HG03571 (cell line): Measurements from ENCODE around the gene PARP1.

Source experiments
- ATAC-seq: cut with Tn5 transposase; IDR thresholded peaks from one replicate; pipeline ENCODE4 v1.9.1; 2021; ENCODE audit not compliant: unreplicated experiment

The PARP1 gene

DNA sequence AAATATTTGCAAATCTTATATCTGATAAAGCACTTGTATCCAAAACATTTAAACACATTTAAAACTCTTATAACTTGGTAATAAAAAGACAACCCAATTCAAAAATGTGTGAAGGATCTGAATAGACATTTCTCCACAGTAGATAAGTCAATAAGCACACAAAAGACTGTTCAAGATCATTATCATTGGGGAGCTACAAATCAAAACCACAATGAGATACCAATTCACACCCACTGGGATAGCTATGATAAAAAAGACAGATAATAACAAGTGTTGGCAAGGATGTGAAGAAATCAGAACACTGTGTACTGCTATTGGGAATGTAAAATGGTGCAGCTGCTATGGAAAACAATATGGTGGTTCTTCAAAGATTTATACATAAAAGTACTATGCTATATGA, 93.8 kb downstream of the PARP1 start:
- ATAC-seq = no peak

DNA sequence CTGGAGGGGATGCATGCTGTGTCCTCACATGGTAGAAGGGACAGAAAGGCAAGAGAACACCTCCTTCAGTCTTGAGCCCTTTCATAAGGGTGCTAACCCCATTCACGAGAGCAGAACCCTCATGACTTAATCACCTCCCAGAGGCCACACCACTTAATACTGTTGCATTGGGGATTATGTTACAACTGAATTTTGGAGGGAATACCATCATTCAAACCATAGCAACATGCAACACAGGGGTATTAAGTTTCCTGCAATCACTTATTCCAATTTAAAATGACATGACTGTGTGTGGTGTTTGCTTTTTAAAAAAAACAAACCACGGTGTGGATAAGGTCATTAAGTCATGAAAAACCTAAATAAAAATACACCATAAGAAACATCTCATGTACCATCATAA, 95.8 kb downstream of the PARP1 start:
- ATAC-seq = no peak

DNA sequence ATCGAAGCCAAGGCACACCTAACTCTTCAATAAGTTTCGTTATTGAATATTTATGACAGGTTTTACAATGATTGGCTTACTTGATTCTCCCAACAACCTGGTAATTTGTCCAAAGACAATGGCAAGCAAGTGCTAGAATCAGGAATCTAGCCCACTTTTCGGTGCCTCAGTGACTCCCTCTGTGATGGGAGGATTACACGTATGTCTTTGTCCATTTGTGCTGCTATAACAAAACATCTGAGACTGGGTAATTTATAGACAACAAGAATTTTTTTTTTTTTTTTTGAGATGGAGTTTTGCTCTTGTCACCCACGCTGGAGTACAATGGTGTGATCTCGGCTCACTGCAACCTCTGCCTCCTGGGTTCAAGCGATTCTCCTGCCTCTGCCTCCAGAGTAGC, 96.5 kb downstream of the PARP1 start:
- ATAC-seq = no peak
